Stimulated activated CD8-positive, alpha-beta memory T cell treated with anti-CD3 and anti-CD28 coated beads, Interleukin-2, amount 100 ng/mL, for 1 hour (primary cell): ENCODE measurements around the gene SRRM3.
"Not testable (repeated sequence)": the region's sequence is repeated elsewhere in the genome, so short reads cannot be mapped to it uniquely, and the experiment has no call there.

Experiments
- DNase-seq, 2 donors: peaks; one replicate each; pipeline ENCODE4 v3.0.0-alpha.2; 2020; ENCODE audit warnings: low read depth in 2 of 2

The SRRM3 gene

GRCh38 chr7:76315364-76315763 is 113.7 kb downstream of the SRRM3 start:
- DNase-seq: no peak

- DNase-seq: no peak
Measured at GRCh38 chr7:76316984-76317781, 115.5 kb downstream of the SRRM3 start.

GRCh38 chr7:76317782-76318487 is 116.2 kb downstream of the SRRM3 start:
- DNase-seq: peak; percentile 87 to 94

DNA sequence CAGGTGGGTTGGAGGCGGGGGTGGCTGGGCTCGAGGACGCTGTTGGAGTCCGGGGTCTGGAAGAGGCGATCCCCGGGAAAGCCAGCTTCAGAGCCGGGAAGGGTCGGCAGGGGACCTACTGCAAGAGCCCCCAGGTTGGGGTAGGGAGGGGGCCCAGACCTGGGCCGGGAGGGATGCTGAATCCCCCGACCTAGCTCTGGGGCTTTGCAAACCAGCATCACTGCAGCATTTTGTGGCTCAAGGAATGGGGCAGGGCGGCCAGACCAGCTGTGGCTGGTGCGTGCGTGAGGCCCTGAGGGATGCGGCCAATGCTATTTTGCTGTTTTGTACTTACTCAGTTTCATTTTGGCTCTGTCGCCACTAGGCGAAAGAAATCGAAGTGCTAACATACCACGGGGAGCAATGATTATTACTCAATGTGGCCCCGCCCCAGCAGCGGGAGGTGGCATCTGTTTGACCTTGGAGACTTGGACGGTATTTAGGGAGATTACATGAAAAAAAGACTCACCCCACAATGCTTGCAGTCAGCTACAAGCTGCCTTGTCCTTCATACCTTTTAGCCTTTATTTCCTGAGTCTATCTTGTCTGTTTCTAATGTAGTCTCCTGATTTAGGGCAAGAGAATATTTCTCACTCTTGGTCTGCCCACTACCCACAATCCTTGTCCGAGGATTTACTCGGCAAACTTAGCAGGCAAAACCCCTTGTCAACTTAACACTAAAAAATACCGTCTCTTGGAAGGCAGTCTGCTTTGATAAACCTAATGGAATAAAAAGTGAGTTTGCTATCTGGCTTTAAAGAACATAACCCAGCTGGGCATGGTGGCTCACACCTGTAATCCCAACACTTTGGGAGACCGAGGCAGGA is 117.0 kb downstream of the SRRM3 start:
- DNase-seq: peak in 1 of 2 donors; percentile 34

DNA sequence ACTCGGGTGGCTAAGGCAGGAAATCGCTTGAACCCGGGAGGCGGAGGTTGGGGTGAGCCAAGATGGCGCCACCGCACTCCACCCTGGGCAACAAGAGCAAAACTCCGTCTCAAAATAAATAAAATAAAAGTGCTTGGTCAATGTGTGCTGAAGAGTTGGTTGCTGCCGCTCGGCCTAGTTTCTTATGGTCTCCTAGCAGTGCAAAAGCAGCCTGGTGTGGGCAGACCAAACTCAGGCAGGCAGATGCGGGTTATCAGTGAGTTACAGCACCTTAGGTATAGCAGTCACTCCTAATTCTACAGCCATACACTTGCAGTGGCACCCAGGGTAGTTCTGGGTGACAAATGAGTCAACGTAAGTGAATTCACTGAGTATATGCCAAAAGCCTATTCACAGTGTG is 123.4 kb downstream of the SRRM3 start:
- DNase-seq: no peak

DNA sequence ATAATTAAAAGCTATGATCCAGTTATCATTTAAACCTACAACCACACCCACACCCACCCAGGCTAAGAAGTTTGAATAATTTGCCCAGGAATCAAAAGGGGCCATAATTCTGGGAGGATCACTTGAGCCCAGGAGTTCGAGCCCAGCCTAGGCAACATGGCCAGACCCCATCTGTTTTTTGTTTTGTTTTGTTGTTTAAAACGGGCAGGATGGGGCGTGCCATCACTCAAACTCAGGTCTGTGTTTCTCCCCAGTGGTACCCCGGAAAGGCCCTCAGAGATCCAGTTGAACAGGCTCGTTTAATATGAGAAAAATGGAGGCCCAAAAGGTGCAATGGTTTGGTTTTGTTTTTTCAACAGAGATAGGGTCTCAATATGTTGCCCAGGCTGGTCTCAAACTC is 124.1 kb downstream of the SRRM3 start:
- DNase-seq: no peak

- no peak for DNase-seq
Measured at GRCh38 chr7:76326646-76327233, 125.0 kb downstream of the SRRM3 start.

DNA sequence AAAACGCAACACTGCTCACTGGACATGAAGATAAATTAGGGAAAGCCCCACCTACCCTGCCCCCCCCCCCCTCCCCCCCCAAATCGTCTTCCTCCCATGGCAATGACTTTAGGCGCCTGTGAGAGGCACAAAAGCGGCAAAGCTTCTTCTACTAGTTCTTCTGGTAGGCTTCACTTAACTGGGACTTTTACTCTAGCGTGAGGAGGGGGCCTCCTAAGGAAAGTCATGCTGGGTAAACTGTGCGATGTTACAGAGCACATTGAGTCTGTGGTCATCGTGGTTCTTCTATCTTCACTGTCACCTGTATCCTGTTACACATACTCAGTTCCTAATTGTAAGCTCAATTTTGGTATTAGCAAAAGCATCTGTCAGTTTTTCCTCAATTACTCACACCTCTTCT is 125.9 kb downstream of the SRRM3 start:
- DNase-seq: no peak

DNA sequence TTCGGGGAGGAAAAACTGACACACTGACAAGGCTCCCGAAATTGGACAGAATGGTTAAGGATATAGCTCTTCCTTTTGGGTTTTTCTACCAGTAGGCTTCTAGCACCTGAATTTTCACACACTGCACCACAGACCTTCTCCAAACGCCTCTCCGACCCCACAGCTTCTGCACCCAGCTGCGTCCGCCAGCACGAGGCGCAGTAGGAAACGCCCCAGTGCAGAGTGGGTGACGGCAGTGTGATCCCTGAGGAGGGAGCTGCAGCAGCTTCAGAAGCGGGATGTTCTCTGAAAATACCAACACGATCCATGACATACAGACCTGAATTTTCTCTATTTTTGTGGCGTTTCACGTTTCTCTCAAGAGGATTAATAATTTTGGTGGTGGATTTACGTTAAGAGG is 126.7 kb downstream of the SRRM3 start:
- DNase-seq: no peak

- no peak for DNase-seq
Measured at GRCh38 chr7:76329479-76329878, 127.8 kb downstream of the SRRM3 start.

GRCh38 chr7:76330261-76330660 is 128.6 kb downstream of the SRRM3 start:
- no peak for DNase-seq

GRCh38 chr7:76330673-76331072 is 129.0 kb downstream of the SRRM3 start:
- no peak for DNase-seq

DNA sequence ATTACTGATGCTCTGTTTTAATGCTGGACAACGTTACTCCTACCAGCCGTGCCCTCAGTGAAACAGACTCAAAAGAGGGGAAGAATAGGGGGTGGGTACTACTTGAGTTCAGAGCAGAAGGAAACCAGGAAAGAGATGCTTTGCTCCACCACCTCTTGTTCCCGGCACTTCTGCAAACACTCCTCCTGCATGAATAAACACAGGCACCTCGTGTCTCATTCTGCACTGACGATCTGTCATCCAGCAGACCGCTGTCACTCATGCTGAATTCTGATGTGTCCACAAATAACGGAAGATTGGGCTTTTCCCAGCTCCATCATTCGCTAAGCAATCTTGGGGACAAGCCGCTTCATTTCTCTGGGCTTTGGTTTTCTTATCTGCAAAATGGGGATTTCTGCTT is 130.4 kb downstream of the SRRM3 start:
- no peak for DNase-seq

DNA sequence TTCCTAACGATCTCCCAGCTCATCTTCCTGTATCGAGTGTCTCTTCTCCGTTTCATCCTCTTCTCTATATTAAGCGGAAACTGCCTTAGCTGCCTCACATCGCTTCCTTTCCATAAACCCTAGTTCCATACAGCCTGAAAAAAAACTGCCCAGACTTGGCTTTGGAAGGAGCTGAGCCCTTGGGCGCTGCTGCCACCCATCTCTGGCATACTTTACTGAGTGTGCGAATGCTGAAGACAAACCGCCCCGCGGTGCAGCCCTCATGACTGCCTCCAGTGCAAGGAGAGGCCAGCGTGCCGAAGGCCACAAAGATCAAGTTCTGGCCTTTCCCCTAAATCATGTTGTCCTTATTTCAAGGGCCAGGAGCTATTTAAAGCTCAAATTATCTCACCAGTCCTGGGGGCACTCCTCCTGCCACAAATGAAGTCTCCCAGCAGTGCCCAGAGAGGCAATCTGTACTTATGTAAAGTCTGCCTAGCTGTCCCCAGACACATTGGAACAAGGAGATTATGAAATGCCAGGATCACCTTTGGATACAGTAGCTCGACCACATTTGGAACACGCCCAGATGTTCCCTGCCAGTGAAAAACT is 131.9 kb downstream of the SRRM3 start:
- no peak for DNase-seq

DNA sequence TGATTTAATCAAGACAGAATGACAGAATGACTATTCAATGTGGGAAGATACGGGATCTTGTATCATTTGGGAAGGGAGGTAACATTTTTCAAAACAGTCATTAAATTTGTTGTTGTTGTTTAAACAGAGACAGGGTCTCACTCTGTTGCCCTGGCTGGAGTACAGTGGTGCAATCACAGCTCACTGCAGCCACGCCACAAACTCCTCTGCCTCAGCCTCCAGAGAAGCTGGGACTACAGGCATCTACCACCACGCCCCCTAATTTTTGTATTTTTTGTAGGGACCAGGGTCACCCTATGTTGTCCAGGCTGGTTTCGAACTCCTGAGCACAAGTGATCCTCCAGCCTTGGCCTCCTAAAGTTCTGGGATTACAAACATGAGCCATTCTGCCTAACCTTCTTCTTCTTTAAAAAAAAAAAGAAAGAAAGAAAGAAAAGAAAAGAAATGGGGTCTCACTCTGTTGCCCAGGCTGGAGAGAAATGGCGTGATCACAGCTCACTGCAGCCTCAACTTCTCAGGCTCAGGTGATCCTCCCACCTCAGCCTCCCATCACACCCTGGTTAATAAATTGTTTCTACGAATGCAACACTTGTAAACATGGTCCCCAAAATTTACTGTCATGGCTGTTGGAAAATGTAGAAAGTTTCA is 132.7 kb downstream of the SRRM3 start:
- DNase-seq: no peak

GRCh38 chr7:76335417-76335816 is 133.7 kb downstream of the SRRM3 start:
- not testable (repeated sequence) for DNase-seq

- no peak for DNase-seq
Measured at GRCh38 chr7:76336094-76336493, 134.4 kb downstream of the SRRM3 start.
